HL-60/S4 (cell line): Measurements from ENCODE around the gene IFNL1.

ENCODE experiments used
- in situ Hi-C: fragments of 300-500 bp; cut with MboI; formaldehyde crosslinking; loops from 2 replicates; pipeline ENCODE4 v1.14.3; 2022; ENCODE audit warnings: low sequenced_read_pairs

IFNL1 gene

DNA sequence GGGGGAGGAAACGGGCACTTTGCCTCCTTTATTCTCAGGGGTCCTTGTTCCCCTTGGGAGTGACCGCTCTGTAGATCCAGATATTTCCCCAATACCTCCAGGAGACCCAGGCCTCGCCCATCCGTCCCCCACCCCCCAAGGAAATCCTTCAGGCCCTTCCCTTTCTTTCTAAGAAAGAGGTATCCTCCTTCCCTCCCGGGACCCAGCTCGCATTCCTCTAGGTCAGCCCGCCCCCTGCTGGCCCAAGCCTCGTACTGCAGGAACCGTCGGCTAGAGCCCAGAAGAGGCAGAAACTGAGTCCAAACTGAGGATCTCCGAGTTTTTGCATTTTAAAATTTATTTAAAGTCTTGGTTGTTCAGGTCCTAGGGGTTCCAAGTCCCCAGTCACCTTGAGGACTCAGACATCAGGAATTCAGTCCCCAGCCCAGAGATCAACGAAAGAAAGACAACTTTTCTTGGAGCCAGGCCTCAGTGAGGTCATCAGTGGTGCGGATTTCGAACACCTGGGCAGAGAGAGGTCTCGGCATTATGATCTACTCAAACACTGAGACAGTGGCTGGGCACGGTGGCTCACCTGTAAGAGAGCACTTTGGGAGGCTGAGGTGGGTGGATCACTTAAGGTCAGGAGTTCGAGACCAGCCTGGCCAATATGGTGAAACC lies 32.0 kb downstream of the IFNL1 start:
- in situ Hi-C loops = no loop called here

DNA sequence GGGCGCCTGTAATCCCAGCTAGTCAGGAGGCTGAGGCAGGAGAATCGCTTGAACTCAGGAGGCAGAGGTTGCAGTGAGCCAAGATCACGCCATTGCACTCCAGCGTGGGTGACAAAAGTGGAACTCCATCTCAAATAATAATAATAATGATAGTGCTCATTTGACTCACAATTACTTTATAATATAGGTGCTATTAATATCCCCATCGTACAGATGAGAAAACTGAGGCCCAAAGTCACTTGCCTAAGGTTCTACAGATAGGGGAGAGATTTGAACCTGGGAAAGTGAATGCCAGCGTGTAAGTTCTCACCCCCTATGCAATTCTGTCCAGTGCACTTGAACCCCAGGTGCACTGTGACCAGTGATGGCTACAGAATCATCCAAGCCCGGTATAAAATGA lies 33.7 kb downstream of the IFNL1 start:
- in situ Hi-C loops = loop anchor here (5.0 kb wide), 1 partner anchor 208 kb away; no protein-coding TSS in a partner anchor

DNA sequence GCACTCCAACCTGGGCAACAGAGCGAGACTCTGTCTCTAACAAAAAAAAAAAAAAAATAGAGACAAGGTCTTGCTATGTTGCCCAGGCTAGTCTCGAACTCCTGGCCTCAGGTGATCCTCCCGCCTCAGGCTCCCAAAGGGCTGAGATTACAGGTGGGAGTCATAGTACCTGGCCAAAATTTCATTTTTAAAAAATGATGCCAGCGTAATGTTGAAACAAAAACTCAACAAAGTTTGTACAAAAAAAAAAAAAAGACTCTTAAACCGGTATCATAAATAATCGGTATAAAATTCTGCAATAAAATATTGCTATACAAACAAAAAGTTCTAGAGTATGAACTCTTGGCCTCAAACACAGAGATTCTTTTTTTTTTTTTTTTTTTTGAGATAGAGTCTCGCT lies 36.1 kb downstream of the IFNL1 start:
- in situ Hi-C loops = loop anchor here (5.0 kb wide), 1 partner anchor 210 kb away; no protein-coding TSS in a partner anchor

DNA sequence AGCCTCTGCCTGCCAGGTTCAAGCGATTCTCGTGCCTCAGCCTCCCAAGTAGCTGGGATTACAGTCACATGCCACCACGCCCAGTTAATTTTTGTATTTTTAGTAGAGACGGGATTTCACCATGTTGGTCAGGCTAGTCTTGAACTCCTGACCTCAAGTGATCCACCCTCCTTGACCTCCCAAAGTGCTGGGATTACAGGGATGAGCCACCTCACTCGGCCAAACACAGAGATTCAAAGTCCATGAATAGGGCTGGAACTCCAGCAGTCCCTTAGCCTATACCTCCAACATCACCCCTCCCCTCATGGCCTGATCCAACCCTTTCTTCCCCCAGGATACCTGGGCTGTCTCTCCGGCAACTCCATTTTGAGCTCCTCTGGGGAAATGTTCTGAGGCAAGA lies 36.5 kb downstream of the IFNL1 start:
- in situ Hi-C loops = loop anchor here (5.0 kb wide), 1 partner anchor 210 kb away; no protein-coding TSS in a partner anchor

DNA sequence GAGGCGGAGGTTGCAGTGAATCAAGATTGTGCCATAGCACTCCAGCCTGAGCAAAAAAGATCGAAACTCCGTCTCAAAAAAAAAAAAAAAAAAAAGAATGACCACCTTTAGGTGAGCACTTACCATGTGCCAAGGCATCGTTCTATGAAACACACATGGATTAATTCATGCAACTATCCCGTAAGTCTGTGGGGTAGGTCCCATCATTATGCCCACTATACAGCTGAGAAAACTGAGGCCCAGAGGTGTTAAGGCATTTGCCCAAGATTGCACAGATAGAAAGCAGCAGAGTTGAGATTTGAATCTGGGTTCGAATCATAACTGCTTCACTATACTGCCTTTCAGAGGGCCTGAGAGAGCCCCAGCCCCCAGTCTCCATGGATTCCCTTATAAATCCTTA lies 37.3 kb downstream of the IFNL1 start:
- in situ Hi-C loops = loop anchor here (5.0 kb wide), 1 partner anchor 211 kb away; no protein-coding TSS in a partner anchor

DNA sequence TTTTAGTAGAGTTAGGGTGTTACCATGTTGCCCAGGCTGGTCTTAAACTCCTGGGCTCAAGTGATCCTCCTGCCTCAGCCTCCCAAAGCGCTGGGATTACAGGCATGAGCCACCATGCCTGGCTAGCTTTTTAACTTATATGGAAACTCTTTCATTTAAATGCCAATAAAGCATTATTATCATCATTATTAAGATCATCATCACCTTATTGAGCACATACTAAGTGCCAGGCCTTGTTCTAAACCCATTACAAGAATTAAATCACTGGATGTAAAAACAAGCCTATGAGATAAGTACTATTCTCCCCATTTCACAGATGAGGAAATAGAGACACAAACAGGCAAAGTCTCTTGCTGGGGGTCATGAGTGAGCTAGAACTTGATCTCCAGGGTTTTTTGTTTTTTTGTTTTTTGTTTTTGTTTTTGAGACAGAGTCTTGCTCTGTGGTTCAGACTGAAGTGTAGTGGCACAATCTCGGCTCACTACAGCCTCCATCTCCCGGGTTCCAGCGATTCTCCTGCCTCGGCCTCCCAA lies 38.3 kb downstream of the IFNL1 start:
- in situ Hi-C loops = loop anchor here (5.0 kb wide), 1 partner anchor 212 kb away; no protein-coding TSS in a partner anchor

DNA sequence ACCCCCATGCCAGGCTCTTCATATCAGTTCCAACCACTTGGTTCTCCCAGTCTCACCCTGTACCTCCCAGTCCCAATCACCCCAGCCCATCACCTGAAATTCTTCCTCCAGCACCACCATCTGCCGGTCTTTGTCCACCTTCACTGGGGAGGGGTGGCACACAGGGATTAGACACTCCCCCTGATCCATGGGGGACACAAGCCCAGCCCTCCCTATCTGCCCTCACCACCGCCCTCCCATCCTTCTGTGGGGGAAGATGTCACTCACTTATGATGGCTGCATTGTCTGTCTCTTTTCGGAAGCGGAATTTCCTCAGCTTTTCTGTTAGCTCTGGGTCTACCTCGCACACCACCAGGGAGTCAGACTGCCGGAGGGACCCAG lies 39.0 kb downstream of the IFNL1 start:
- in situ Hi-C loops = no loop called here

DNA sequence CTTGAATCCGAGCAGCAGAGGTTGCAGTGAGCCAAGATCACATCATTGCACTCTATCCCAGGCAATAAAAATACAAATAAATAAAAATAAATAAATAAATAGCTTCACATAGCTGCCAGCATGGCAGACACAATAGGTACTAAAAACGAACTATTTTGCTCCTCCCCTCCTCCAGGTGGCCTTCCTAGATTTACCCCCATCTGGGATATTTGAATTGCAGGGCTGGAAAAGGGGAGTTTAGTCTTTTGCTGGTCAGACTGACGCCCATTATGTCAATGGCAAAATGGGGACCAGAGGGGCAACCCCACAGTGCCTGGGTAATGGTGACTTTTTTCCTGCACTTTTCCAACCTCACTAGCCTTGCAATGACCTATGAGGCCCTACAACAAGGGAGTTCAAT lies 40.3 kb downstream of the IFNL1 start:
- in situ Hi-C loops = no loop called here

DNA sequence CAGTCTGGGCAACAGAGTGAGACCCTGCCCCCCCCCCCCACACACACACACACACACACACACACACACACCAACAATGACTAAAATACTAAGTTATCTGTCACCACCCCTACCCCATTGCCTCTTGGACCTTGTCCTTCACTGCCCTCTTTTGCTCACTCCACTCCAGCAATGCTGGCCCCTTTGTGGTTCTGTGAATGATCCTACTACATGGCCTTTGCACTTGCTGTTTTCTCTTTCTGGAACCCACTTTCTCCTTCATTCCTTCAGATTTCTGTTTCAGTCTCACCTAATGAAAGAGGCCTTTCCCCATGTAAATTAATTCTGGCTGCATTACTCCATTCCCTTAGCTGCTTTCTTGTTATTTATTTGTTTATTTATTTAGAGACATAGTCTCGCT lies 43.5 kb downstream of the IFNL1 start:
- in situ Hi-C loops = loop anchor here (10.0 kb wide), 1 partner anchor 55 kb away; the partner anchor contains the start of genes MED29 and PAF1

DNA sequence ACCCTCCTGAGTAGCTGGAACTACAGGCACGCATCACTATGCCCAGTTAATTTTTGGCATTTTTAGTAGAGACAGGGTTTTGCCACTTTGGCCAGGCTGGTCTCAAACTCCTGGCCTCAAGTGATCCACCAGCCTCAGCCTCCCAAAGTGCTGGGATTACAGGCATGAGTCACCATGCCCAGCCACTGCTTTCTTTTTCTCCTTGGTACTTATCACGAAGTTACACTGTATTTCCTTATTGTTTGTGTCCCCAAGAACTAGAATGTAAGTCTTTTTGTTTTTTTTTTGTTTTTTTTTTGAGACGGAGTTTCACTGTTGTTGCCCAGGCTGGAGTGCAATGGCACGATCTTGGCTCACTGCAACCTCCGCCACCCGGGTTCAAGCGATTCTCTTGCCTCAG lies 43.9 kb downstream of the IFNL1 start:
- in situ Hi-C loops = loop anchor here (10.0 kb wide), 1 partner anchor 55 kb away; the partner anchor contains the start of genes MED29 and PAF1

DNA sequence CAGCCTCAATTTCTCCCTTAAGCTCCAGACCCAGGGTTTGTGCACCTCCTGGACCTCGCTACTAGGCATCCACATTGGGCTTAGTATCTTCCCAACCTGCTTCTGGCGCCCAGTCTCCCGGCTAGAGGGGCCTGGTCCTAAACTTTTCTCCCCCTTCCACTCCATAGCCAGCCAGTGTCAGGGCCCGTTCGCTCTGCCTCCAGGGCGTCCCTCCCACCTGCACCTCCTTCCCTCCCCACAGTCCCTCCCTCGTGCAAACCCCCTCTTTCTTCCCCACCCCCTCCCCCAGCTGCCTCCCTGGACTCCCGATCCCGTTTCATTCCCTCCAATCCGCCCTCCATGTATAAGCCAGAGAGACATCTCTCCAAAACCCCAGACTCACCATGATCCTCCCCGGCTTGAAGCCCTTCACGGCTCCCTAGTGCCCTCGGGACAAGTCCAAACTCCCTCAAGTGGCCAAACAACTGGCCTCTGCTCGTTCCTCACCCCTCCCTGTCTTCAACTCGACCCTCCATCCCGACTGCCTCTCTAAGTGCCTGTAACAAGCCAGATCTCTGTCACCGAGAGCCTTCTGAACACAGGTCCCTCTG lies 45.0 kb downstream of the IFNL1 start:
- in situ Hi-C loops = loop anchor here (10.0 kb wide), 1 partner anchor 54 kb away; the partner anchor contains the start of genes MED29 and PAF1

DNA sequence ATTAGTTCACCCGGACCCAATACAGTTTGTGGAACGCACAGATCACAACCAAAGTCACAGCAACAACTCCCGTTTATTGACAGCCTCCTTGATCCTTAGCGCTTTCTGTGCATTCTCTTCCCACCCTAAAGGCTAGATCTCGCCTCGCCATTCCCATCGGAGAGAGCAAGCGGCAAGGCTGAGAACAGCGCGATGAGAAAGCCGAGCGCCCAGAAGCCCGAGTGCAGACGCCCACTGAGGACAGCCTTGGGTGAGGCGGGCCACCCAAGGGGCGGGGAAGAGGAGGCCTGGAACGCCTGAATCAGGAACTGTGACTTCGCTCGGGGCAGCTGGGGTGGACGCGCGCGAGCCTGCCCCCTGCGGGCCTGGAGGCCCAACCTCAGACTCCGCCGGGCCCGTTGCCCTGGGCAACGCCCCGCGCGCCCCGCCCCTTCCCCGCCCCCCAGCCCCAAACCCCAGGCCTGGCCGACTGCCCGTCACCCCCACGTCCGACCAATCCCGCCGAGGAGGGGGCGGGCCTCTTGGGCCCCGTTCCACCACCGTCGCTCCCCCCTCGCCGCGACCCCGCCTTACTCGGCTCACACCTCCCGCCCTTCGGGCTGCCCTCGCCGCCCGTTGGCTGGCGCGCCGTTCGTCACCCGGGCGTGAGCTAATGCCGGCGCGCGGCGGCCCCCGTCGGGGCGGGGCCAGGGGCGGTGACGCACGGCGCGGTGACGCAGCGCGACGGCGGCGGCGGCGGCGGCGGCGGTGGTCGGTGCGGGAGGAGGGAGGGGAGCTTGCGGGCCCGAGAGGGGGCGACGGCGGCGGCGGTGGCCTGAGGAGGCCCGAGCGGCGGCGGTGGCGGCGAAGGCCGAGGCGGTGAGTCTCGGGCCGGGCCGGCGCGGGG lies 45.8 kb downstream of the IFNL1 start, which contains the start of gene SAMD4B:
TSS of gene SAMD4B (plus strand) at position 703 of the 886 bp plus-strand sequence. CDS start 14,473 bp downstream, outside the sequence.
- in situ Hi-C loops = loop anchor here (10.0 kb wide), 1 partner anchor 53 kb away; the partner anchor contains the start of genes MED29 and PAF1

DNA sequence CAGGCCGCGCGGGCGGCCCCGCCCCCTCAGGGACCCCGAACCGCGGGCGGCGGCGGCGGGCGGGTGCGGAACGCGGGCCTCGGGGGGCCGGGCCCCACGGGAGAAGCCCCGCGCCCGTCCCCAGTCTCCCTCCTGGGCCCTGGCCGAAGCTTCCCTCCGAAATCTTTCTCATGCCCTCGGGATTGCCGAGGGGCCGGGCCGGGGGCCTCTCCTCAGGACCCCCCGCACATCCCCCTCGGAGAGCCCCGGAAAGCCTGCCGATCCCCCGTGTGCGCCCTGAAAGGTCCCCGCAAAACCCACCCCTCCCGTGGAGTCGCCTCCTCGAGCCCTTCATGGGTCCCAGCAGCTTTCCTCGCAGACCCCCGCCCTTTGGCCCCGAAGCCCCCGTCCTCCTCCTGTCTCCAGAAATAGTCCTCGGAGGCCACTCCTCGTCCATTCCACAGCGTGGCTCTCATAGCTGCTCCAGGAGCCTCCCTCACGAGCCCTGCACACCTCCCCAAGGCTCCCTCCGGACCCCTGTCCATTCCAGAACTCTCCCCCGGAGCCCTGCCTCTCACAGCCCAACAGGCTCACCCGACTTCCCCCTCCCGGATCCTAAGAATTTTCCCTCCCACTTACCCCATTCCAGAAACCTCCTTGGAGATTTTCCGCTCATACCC lies 46.6 kb downstream of the IFNL1 start:
- in situ Hi-C loops = loop anchor here (10.0 kb wide), 1 partner anchor 52 kb away; the partner anchor contains the start of genes MED29 and PAF1

DNA sequence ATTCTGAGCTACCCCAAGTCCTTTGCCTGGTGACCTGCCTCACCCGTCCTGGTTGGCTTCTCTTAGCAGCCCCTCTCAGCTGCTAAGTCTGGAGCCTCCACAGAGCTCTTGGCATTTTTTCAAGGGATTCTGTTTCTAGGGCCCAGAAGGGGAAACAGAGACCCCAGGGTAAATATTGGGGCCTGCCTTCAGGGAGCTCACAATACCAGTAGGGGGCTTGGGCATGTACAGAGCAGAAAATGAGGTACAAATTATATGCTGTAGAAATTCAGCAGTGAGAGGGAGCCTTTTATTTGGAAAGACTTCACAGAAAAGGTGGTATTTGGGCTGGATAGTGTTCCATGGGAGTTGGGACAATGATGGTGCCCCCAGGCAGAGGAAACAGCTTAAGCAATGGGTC lies 49.7 kb downstream of the IFNL1 start:
- in situ Hi-C loops = loop anchor here (10.0 kb wide), 1 partner anchor 49 kb away; the partner anchor contains the start of genes MED29 and PAF1

DNA sequence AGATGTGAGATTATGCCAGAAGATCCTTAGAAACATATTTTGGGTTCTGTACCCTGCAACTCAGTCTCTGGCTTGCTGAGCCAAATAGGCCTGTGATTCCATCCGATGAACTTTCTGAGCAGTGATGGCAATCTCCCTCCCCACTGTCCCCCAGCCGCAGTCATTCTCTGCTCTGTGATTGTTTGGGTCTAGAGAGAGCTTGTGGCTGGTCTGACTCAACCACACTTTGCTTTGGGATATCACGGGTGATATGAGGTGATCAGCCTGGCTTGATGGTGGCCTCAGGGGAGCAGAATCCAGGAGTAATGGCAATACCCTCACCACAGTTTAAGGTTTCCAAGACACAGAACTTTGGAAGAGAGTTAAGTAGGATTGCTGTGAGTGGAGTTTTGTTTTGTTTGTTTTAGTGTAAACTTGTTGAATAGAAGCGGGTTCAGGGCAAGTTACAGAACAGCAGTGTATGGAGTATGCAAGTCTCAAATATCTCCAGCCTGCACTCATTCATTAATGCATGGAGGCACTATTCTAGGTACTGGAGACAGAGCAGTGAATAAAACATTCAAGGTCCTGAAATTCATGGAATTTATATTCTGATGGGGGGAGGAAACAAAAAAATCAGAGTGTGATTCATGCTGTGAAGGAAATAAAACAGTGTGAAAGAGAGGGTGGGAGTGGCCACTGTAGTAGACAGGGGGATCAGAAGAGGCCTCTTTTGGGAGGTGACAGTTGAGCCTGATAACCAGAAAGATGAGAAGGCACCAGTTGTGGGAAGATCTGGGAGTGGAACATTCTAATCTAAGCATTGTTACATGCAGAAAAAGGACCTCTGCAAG lies 51.3 kb downstream of the IFNL1 start:
- in situ Hi-C loops = loop anchor here (10.0 kb wide), 1 partner anchor 47 kb away; the partner anchor contains the start of genes MED29 and PAF1
